ENCODE results near the gene KLHL3.
"Not testable (repeated sequence)": the region's sequence is repeated elsewhere in the genome, so short reads cannot be mapped to it uniquely, and the experiment has no call there.

The KLHL3 gene

GRCh38 chr5:137735555-137736284 lies at the start of gene KLHL3:
KLHL3 (minus strand) TSS chr5:137736089; CDS start chr5:137735646, 443 bp downstream.
- DNase-seq (ENCODE audit: low spot score): no peak

- DNase-seq (ENCODE audit: low spot score): no peak
Observed at GRCh38 chr5:137782984-137783536, 47.2 kb upstream of the KLHL3 start.

- DNase-seq (ENCODE audit: low spot score): no peak
Observed at GRCh38 chr5:137782055-137782454, 46.2 kb upstream of the KLHL3 start.

GRCh38 chr5:137778772-137779564 lies 43.1 kb upstream of the KLHL3 start:
- DNase-seq (ENCODE audit: low spot score): peak; percentile 47

- DNase-seq (ENCODE audit: low spot score): not testable (repeated sequence)
Observed at GRCh38 chr5:137767937-137768336, 32.0 kb upstream of the KLHL3 start.

- DNase-seq (ENCODE audit: low spot score): no peak
Observed at GRCh38 chr5:137761566-137761965, 25.7 kb upstream of the KLHL3 start.

- no peak for DNase-seq (ENCODE audit: low spot score)
Observed at GRCh38 chr5:137760719-137761516, 25.0 kb upstream of the KLHL3 start.

- DNase-seq (ENCODE audit: low spot score): no peak
Observed at GRCh38 chr5:137760294-137760693, 24.4 kb upstream of the KLHL3 start.

GRCh38 chr5:137758715-137759306 lies 22.9 kb upstream of the KLHL3 start:
- no peak for DNase-seq (ENCODE audit: low spot score)

- no peak for DNase-seq (ENCODE audit: low spot score)
Observed at GRCh38 chr5:137758121-137758520, 22.2 kb upstream of the KLHL3 start.

GRCh38 chr5:137757634-137758033 lies 21.7 kb upstream of the KLHL3 start:
- DNase-seq (ENCODE audit: low spot score): no peak

GRCh38 chr5:137754961-137755762 lies 19.3 kb upstream of the KLHL3 start:
- no peak for DNase-seq (ENCODE audit: low spot score)

GRCh38 chr5:137754188-137754960 lies 18.5 kb upstream of the KLHL3 start, which contains the start of gene HNRNPA0:
HNRNPA0 (minus strand) TSS chr5:137754363; CDS start chr5:137754066, 297 bp downstream.
- peak; percentile 96 for DNase-seq (ENCODE audit: low spot score)

- no peak for DNase-seq (ENCODE audit: low spot score)
Observed at GRCh38 chr5:137753691-137754187, 17.9 kb upstream of the KLHL3 start.

GRCh38 chr5:137752905-137753690 lies 17.2 kb upstream of the KLHL3 start:
- peak; percentile 51 for DNase-seq (ENCODE audit: low spot score)

GRCh38 chr5:137751869-137752491 lies 16.1 kb upstream of the KLHL3 start:
- DNase-seq (ENCODE audit: low spot score): peak; percentile 73

GRCh38 chr5:137750436-137750835 lies 14.5 kb upstream of the KLHL3 start:
- no peak for DNase-seq (ENCODE audit: low spot score)

- no peak for DNase-seq (ENCODE audit: low spot score)
Observed at GRCh38 chr5:137747848-137748247, 12.0 kb upstream of the KLHL3 start.
